HepG2 (cell line): ENCODE measurements around the gene THOP1. TPM values are rescaled to one million over a fixed set of nuclear protein-coding genes. Genes with fewer than 3 reads are reported as not detected.

Source experiments
- BRD4 ChIP-seq: sonication (generic); formaldehyde crosslinking; IDR thresholded peaks from 2 replicates; pipeline ENCODE4 v1.4.0; 2020; ENCODE audit warnings: missing genetic modification reagents
- DNMT1 ChIP-seq: sonication (generic); formaldehyde crosslinking; IDR thresholded peaks from 2 replicates; pipeline ENCODE4 v1.5.1; 2020; ENCODE audit warnings: mild to moderate bottlenecking, missing genetic modification reagents
- ISL2 ChIP-seq: sonication (generic); formaldehyde crosslinking; IDR thresholded peaks from 2 replicates; pipeline ENCODE4 v1.5.0; 2020; ENCODE audit warnings: missing genetic modification reagents
- KAT2B ChIP-seq: fragments of 150-350 bp; IDR thresholded peaks from 2 replicates; pipeline ENCODE4 v1.6.1; 2014; ENCODE audit warnings: low read depth, low read length, borderline replicate concordance
- KLF11 ChIP-seq: IDR thresholded peaks from 2 replicates; pipeline ENCODE4 v1.6.1; 2016; ENCODE audit warnings: missing compliant biosample characterization
- KLF13 ChIP-seq: sonication (generic); formaldehyde crosslinking; IDR thresholded peaks from 2 replicates; pipeline ENCODE4 v1.4.0; 2020; ENCODE audit warnings: mild to moderate bottlenecking, missing genetic modification reagents
- MED13 ChIP-seq: sonication (generic); formaldehyde crosslinking; IDR thresholded peaks from 2 replicates; pipeline ENCODE4 v1.5.0; 2020; ENCODE audit warnings: missing genetic modification reagents
- MZF1 ChIP-seq: sonication (generic); formaldehyde crosslinking; IDR thresholded peaks from 2 replicates; pipeline ENCODE4 v1.8.1; 2023; ENCODE audit warnings: mild to moderate bottlenecking, missing genetic modification reagents, borderline replicate concordance
- NCOA2 ChIP-seq: sonication (generic); formaldehyde crosslinking; IDR thresholded peaks from 2 replicates; pipeline ENCODE4 v1.8.0; 2022; ENCODE audit warnings: inconsistent platforms
- PHF21A ChIP-seq: sonication (generic); formaldehyde crosslinking; IDR thresholded peaks from 2 replicates; pipeline ENCODE4 v1.5.0; 2020; ENCODE audit warnings: mild to moderate bottlenecking, missing genetic modification reagents
- SNAPC4 ChIP-seq: sonication (generic); formaldehyde crosslinking; IDR thresholded peaks from 2 replicates; pipeline ENCODE4 v1.4.0; 2020; ENCODE audit warnings: mild to moderate bottlenecking, missing genetic modification reagents
- ZBTB21 ChIP-seq: sonication (generic); formaldehyde crosslinking; IDR thresholded peaks from 2 replicates; pipeline ENCODE4 v1.4.0; 2020; ENCODE audit warnings: missing genetic modification reagents
- ZKSCAN8 ChIP-seq: IDR thresholded peaks from 2 replicates; pipeline ENCODE4 v1.6.1; 2016; ENCODE audit warnings: borderline replicate concordance, missing genetic modification reagents, missing compliant biosample characterization
- ZNF281 ChIP-seq: sonication (generic); formaldehyde crosslinking; IDR thresholded peaks from 2 replicates; pipeline ENCODE4 v1.4.0; 2020; ENCODE audit warnings: missing genetic modification reagents, borderline replicate concordance
- ZNF703 ChIP-seq: sonication (generic); formaldehyde crosslinking; IDR thresholded peaks from 2 replicates; pipeline ENCODE4 v1.5.1; 2020; ENCODE audit warnings: missing genetic modification reagents, mild to moderate bottlenecking, moderate library complexity, borderline replicate concordance
- ZNF746 ChIP-seq: sonication (generic); formaldehyde crosslinking; IDR thresholded peaks from 2 replicates; pipeline ENCODE4 v1.8.0; 2022; ENCODE audit warnings: mild to moderate bottlenecking, missing genetic modification reagents
- polyA plus RNA-seq, 8 experiments: library from polyadenylated mRNA; depleted of rRNA in 3 of 8; stranded (reverse) in 7 of 8; unstranded in 1 of 8; fragments of >200 nt; fragmentation: Illumina TruSeq in 4 of 8; extraction: Trizol in 4 of 8; gene quantifications; 2 replicates each; pipeline versions ENCODE4 v1.2.1 to v1.2.3, GENCODE V29; 2011 to 2016; ENCODE audit warnings: low read depth in 4 of 8, missing spikeins in 1 of 8, mixed read lengths in 1 of 8; ENCODE audit not compliant: insufficient read depth in 1 of 8
- total RNA-seq, 5 experiments: library from RNA; depleted of rRNA; stranded (reverse); fragments of >200 nt; fragmentation: Illumina TruSeq; extraction: Trizol; gene quantifications; 2 replicates each; pipeline ENCODE4 v1.2.3, GENCODE V29; 2016; ENCODE audit warnings: low read depth in 1 of 5
- TF ChIP-seq, protein P1 (sequence below), 2 experiments: sonication (generic) in 1 of 2; formaldehyde crosslinking in 1 of 2; IDR thresholded peaks; 2 replicates each; pipeline versions ENCODE4 v1.4.0 to v1.6.1; 2018 to 2020; ENCODE audit warnings: missing genetic modification reagents in 2 of 2, borderline replicate concordance in 1 of 2, low read depth in 1 of 2, mild to moderate bottlenecking in 1 of 2, missing biosample characterization in 1 of 2
- TF ChIP-seq, protein P2 (sequence below): sonication (generic); formaldehyde crosslinking; conservative IDR thresholded peaks from 2 replicates; pipeline ENCODE4 v1.8.1; 2023; ENCODE audit warnings: missing genetic modification reagents

The THOP1 gene
- total and polyA plus RNA-seq, 2 of the 13 experiments (the other 11 are each of a cell fraction or from before 2014, with no cell fraction given): 74.4 to 116 TPM

DNA sequence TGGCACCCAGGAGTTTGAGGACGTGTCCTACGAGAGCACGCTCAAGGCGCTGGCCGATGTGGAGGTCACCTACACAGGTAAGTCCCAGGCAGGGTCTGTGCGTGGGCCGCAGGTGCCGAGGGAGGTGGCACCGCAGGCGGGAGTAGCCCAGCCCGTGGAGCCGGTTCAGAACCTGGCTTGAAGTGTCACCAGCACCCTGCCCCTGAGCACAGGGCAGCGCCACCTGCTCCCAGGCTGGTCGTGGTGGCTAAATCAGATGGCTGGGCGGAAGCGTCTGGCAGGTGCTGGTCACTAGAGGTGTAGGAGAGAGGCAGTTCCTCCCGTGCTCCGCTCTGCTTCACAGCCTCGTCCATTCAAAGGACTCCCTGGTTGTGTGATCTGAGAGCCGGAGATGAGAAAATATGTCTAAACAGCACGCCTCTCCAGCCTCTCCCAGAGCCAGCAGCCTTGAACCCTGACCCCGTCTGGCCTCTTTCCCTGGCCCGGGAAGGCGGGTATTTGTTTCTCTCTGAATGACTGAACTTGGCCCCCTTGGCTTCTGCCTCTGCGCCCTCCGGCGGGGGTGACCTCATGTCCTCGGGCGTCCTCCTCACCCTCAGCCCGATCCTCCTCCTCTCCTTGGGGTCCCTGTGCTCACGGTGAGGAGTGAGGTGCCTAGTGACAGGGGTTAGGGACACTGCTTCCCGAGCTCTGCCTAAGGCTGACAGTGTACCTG, 5.4 kb downstream of the THOP1 start (continued):
- TF ChIP-seq SNAPC4 (CRISPR knock-in tag) (no peak), KLF13 (CRISPR knock-in tag) (no peak), KLF11 (CRISPR knock-in tag) (no peak), ZNF746 (peak; percentile 86), NCOA2 (CRISPR knock-in tag) (peak; percentile 53), DNMT1 (CRISPR knock-in tag) (no peak), ZNF703 (CRISPR knock-in tag) (no peak), MZF1 (CRISPR knock-in tag) (no peak), PHF21A (peak; percentile 78; the same call in 1 of the 2 replicates), BRD4 (CRISPR knock-in tag) (0 out of 2 replicates have a peak, but pooled peaks have one; percentile 42), KAT2B (no peak), ZBTB21 (CRISPR knock-in tag) (no peak; the same call in 1 of the 2 replicates), ZNF281 (CRISPR knock-in tag) (peak; percentile 22; the same call in 1 of the 2 replicates), MED13 (CRISPR knock-in tag) (no peak), ISL2 (peak; percentile 75), ZKSCAN8 (CRISPR knock-in tag) (0 out of 2 replicates have a peak, but pooled peaks have one; percentile 67)
- TF ChIP-seq, protein P1, sequence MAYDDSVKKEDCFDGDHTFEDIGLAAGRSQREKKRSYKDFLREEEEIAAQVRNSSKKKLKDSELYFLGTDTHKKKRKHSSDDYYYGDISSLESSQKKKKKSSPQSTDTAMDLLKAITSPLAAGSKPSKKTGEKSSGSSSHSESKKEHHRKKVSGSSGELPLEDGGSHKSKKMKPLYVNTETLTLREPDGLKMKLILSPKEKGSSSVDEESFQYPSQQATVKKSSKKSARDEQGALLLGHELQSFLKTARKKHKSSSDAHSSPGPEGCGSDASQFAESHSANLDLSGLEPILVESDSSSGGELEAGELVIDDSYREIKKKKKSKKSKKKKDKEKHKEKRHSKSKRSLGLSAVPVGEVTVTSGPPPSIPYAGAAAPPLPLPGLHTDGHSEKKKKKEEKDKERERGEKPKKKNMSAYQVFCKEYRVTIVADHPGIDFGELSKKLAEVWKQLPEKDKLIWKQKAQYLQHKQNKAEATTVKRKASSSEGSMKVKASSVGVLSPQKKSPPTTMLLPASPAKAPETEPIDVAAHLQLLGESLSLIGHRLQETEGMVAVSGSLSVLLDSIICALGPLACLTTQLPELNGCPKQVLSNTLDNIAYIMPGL (CRISPR knock-in tag; IDR thresholded peaks at IDR 0.05; ENCODE audit: borderline replicate concordance in 1 of 2, low read depth in 1 of 2): peak; percentile 50 to 61; a peak in 2 of 4 replicates
- TF ChIP-seq, protein P2, sequence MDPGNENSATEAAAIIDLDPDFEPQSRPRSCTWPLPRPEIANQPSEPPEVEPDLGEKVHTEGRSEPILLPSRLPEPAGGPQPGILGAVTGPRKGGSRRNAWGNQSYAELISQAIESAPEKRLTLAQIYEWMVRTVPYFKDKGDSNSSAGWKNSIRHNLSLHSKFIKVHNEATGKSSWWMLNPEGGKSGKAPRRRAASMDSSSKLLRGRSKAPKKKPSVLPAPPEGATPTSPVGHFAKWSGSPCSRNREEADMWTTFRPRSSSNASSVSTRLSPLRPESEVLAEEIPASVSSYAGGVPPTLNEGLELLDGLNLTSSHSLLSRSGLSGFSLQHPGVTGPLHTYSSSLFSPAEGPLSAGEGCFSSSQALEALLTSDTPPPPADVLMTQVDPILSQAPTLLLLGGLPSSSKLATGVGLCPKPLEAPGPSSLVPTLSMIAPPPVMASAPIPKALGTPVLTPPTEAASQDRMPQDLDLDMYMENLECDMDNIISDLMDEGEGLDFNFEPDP (CRISPR knock-in tag): no peak
